HepG2 (cell line): ENCODE results near the gene CYP11A1. TPM values are rescaled to one million over a fixed set of nuclear protein-coding genes. Genes with fewer than 3 reads are reported as not detected.

Experiments used
- ATAC-seq: fragments of 200-7000 bp; cut with Tn5 transposase; 3 replicates; pipeline ENCODE4 v1.9.1; 2020; ENCODE audit warnings: mild to moderate bottlenecking, moderate library complexity
- BruUV-seq: library from RNA; stranded (reverse); fragments of 400-500 nt; replicated peaks from 2 replicates; lab custom pipeline; 2021; lab: Mats Ljungman, UMichigan
- CTCF ChIA-PET: fragments of 300-600 bp; formaldehyde crosslinking; extraction: SDS; loops from one replicate; lab custom pipeline; 2021; ENCODE audit warnings: low total read pairs, inconsistent platforms, low intra/inter-chr PET ratio; lab: Yijun Ruan, JAX
- POLR2A ChIA-PET: fragments of 350-600 bp; sonication (Branson Sonifier 250); formaldehyde crosslinking; loops from one replicate; lab custom pipeline; 2020; ENCODE audit warnings: antibody characterized with exemption, inconsistent platforms; lab: Yijun Ruan, JAX
- DNase-seq: peaks from one replicate; pipeline ENCODE4 v3.0.0-alpha.2; 2015; ENCODE audit warnings: low spot score
- FAIRE-seq: peaks from 3 replicates; lab custom pipeline; 2011; peaks lifted over from hg19 to GRCh38; lab: Jason Lieb, UNC
- H2AFZ ChIP-seq: one replicate; pipeline ENCODE4 v1.6.1; 2011; ENCODE audit warnings: low read length, inconsistent platforms
- H3K27ac ChIP-seq: fragments of 300-600 bp; 3 replicates; pipeline ENCODE4 v1.8.0; 2011; ENCODE audit warnings: mixed run types, mild to moderate bottlenecking, mixed read lengths, low read length, inconsistent platforms; ENCODE audit not compliant: insufficient read depth; ENCODE audit errors: extremely low read length
- H3K27me3 ChIP-seq, 2 experiments: fragments of 200-600 bp in 1 of 2; 2 replicates in 1 of 2; 3 replicates in 1 of 2; pipeline versions ENCODE4 v1.6.0 to v1.8.0; 2011; ENCODE audit warnings: low read length in 2 of 2, mild to moderate bottlenecking in 2 of 2, moderate library complexity in 2 of 2, inconsistent platforms in 1 of 2; ENCODE audit not compliant: insufficient read depth in 2 of 2, control insufficient read depth in 1 of 2
- H3K36me3 ChIP-seq, 2 experiments: fragments of 200-600 bp in 1 of 2; replicated peaks in 1 of 2; 2 replicates in 1 of 2; 3 replicates in 1 of 2; pipeline versions ENCODE4 v1.5.1 to v1.8.0; 2011; ENCODE audit warnings: low read length in 2 of 2, inconsistent platforms in 1 of 2; ENCODE audit not compliant: insufficient read depth in 2 of 2, control insufficient read depth in 1 of 2
- H3K4me1 ChIP-seq: 2 replicates; pipeline ENCODE4 v1.5.1; 2012; ENCODE audit warnings: low read length, inconsistent platforms; ENCODE audit not compliant: insufficient read depth
- H3K4me2 ChIP-seq: 2 replicates; pipeline ENCODE4 v1.6.0; 2011; ENCODE audit warnings: low read depth, low read length, inconsistent platforms
- H3K4me3 ChIP-seq, 3 experiments: fragments of 200-600 bp in 1 of 3; sonication (generic), shearing (Covaris generic) in 1 of 3; replicated peaks in 1 of 3; 2 replicates each; pipeline ENCODE4 v1.5.1; 2011 to 2016; ENCODE audit warnings: low read length in 3 of 3, inconsistent platforms in 2 of 3, low read depth in 2 of 3, mild to moderate bottlenecking in 2 of 3, control low read depth in 1 of 3, mixed read lengths in 1 of 3; ENCODE audit not compliant: insufficient read depth in 1 of 3
- H3K79me2 ChIP-seq: one replicate; pipeline ENCODE4 v1.6.1; 2011; ENCODE audit warnings: low read length, inconsistent platforms; ENCODE audit not compliant: insufficient read depth
- H3K9ac ChIP-seq: 2 replicates; pipeline ENCODE4 v1.6.0; 2011; ENCODE audit warnings: mild to moderate bottlenecking, low read depth, low read length, inconsistent platforms; ENCODE audit not compliant: insufficient read depth
- H3K9me3 ChIP-seq: 2 replicates; pipeline ENCODE4 v1.5.1; 2012; ENCODE audit warnings: mild to moderate bottlenecking, low read length
- H4K20me1 ChIP-seq: 2 replicates; pipeline ENCODE4 v1.6.0; 2011; ENCODE audit warnings: inconsistent platforms, mild to moderate bottlenecking, low read length, moderate library complexity; ENCODE audit not compliant: insufficient read depth
- BORCS8-MEF2B ChIP-seq: sonication (generic); formaldehyde crosslinking; IDR thresholded peaks from 2 replicates; pipeline ENCODE4 v1.8.0; 2022; ENCODE audit warnings: mild to moderate bottlenecking, missing genetic modification reagents
- CHCHD3 ChIP-seq: sonication (generic); formaldehyde crosslinking; IDR thresholded peaks from 2 replicates; pipeline ENCODE4 v1.8.0; 2022; ENCODE audit warnings: mild to moderate bottlenecking, missing genetic modification reagents, moderate library complexity
- GRHL1 ChIP-seq: sonication (generic); formaldehyde crosslinking; conservative IDR thresholded peaks from 2 replicates; pipeline ENCODE4 v1.8.0; 2022; ENCODE audit warnings: missing genetic modification reagents
- GTF3A ChIP-seq: sonication (generic); formaldehyde crosslinking; conservative IDR thresholded peaks from 2 replicates; pipeline ENCODE4 v1.4.0; 2020; ENCODE audit warnings: mild to moderate bottlenecking, missing genetic modification reagents
- HNRNPK ChIP-seq: fragments of 200-400 bp; formaldehyde crosslinking; IDR thresholded peaks from 2 replicates; pipeline ENCODE4 v1.6.1; 2018; ENCODE audit warnings: low read length, low read depth, moderate library complexity, mild to moderate bottlenecking; ENCODE audit not compliant: poor library complexity, severe bottlenecking
- IKZF5 ChIP-seq: IDR thresholded peaks from 2 replicates; pipeline ENCODE4 v1.6.1; 2018; ENCODE audit warnings: missing genetic modification reagents, mild to moderate bottlenecking, missing compliant biosample characterization
- MATR3 ChIP-seq: sonication (generic); formaldehyde crosslinking; IDR thresholded peaks from 2 replicates; pipeline ENCODE4 v1.4.0; 2020; ENCODE audit warnings: missing genetic modification reagents
- RFXAP ChIP-seq: sonication (generic); formaldehyde crosslinking; IDR thresholded peaks from 2 replicates; pipeline ENCODE4 v1.4.0; 2020; ENCODE audit warnings: missing genetic modification reagents, borderline replicate concordance
- ZBTB33 ChIP-seq: sonication (generic); formaldehyde crosslinking; IDR thresholded peaks from 2 replicates; pipeline ENCODE4 v1.4.0; 2020; ENCODE audit warnings: missing genetic modification reagents
- ZNF337 ChIP-seq: sonication (generic); formaldehyde crosslinking; IDR thresholded peaks from 2 replicates; pipeline ENCODE4 v1.5.1; 2020; ENCODE audit warnings: missing genetic modification reagents, low read depth, mild to moderate bottlenecking, borderline replicate concordance
- ZNF768 ChIP-seq: sonication (generic); formaldehyde crosslinking; IDR thresholded peaks from 2 replicates; pipeline ENCODE4 v1.4.0; 2020; ENCODE audit warnings: missing genetic modification reagents
- ZXDC ChIP-seq: sonication (generic); formaldehyde crosslinking; IDR thresholded peaks from 2 replicates; pipeline ENCODE4 v1.5.0; 2020; ENCODE audit warnings: mild to moderate bottlenecking, missing genetic modification reagents
- WGBS: methylation state at CpG from one replicate; pipeline ENCODE4 v1.1.6; 2017; ENCODE audit warnings: low lambda C conversion rate; 5-methylcytosine and 5-hydroxymethylcytosine counted together
- in situ Hi-C: cut with HindIII; loops from 2 replicates; pipeline ENCODE4 v1.10.0; 2017; ENCODE audit warnings: low pct_unique_long_range_greater_than_20kb; ENCODE audit not compliant: extremely low pct_ligation_motif_present
- intact Hi-C: fragments of 100-400 bp; cut with micrococcal nuclease; formaldehyde crosslinking; loops from one replicate; pipeline ENCODE4 v1.10.0; 2022; ENCODE audit not compliant: unreplicated experiment
- polyA plus RNA-seq, 8 experiments: library from polyadenylated mRNA; depleted of rRNA in 3 of 8; stranded (reverse) in 7 of 8; unstranded in 1 of 8; fragments of >200 nt; fragmentation: Illumina TruSeq in 4 of 8; extraction: Trizol in 4 of 8; gene quantifications; 2 replicates each; pipeline versions ENCODE4 v1.2.1 to v1.2.3, GENCODE V29; 2011 to 2016; ENCODE audit warnings: low read depth in 4 of 8, missing spikeins in 1 of 8, mixed read lengths in 1 of 8; ENCODE audit not compliant: insufficient read depth in 1 of 8
- total RNA-seq, 5 experiments: library from RNA; depleted of rRNA; stranded (reverse); fragments of >200 nt; fragmentation: Illumina TruSeq; extraction: Trizol; gene quantifications; 2 replicates each; pipeline ENCODE4 v1.2.3, GENCODE V29; 2016; ENCODE audit warnings: low read depth in 1 of 5

The CYP11A1 gene
- total and polyA plus RNA-seq, 2 of the 13 experiments (the other 11 are each of a cell fraction or from before 2014, with no cell fraction given) = 0.66 to 0.92 TPM

- no peak for TF ChIP-seq IKZF5 (CRISPR knock-in tag)
These were observed 22.0 kb upstream of the CYP11A1 start (continued) for GRCh38 chr15:74389241-74390048.

GRCh38 chr15:74388363-74388951 lies 21.0 kb upstream of the CYP11A1 start:
- intact Hi-C loops (no loop called here), in situ Hi-C loops (loop anchor here (5.0 kb wide), 1 partner anchor 44 kb away; the partner anchor contains the start of gene SEMA7A)
- TF ChIP-seq ZBTB33 (CRISPR knock-in tag) (no peak), RFXAP (CRISPR knock-in tag) (no peak), ZXDC (CRISPR knock-in tag) (peak; percentile 95), MATR3 (CRISPR knock-in tag) (no peak), CHCHD3 (no peak), ZNF337 (no peak), BORCS8-MEF2B (CRISPR knock-in tag) (no peak), ZNF768 (CRISPR knock-in tag) (peak; percentile 95), HNRNPK (no peak), GTF3A (no peak), GRHL1 (CRISPR knock-in tag) (no peak)
- no peak for FAIRE-seq
- Histone ChIP-seq H3K4me1 (peaks cover 72% of the 10 kb centered on the region), H3K27me3 (peaks cover 3 to 38% of the 10 kb centered on the region in 2 experiments; a peak in 3 of 5 replicates), H3K4me3 (peak overlapping the region in 1 of 3 experiments; percentile 34; a peak in 1 of 6 replicates), H2AFZ (no peak overlapping the region), H3K9ac (no peak overlapping the region), H3K79me2 (no peaks in the 10 kb centered on the region), H3K27ac (no peak overlapping the region), H3K9me3 (no peaks in the 10 kb centered on the region), H4K20me1 (no peaks in the 10 kb centered on the region), H3K4me2 (peak overlapping the region; percentile 70), H3K36me3 (no peaks in the 10 kb centered on the region)
- ChIA-PET CTCF (no interaction called here), POLR2A (interaction anchor here (1.1 to 8.8 kb wide), 7 partner anchors 16 to 225 kb away, joined by 3 to 124 read pairs (median 4); partner anchors contain the start of genes SEMA7A and UBL7)
- WGBS = 42% methylated on average over 5 of the region's 10 CpGs
- peak; percentile 3; the same call in 2 of the 3 replicates for ATAC-seq
- no TSS peak for BruUV-seq
- no peak for DNase-seq
